ENCODE results near the gene SETD7.

GRCh38 chr4:139602776-139603360 lies 46.8 kb upstream of the SETD7 start:
- TF ChIP-seq, protein P1, sequence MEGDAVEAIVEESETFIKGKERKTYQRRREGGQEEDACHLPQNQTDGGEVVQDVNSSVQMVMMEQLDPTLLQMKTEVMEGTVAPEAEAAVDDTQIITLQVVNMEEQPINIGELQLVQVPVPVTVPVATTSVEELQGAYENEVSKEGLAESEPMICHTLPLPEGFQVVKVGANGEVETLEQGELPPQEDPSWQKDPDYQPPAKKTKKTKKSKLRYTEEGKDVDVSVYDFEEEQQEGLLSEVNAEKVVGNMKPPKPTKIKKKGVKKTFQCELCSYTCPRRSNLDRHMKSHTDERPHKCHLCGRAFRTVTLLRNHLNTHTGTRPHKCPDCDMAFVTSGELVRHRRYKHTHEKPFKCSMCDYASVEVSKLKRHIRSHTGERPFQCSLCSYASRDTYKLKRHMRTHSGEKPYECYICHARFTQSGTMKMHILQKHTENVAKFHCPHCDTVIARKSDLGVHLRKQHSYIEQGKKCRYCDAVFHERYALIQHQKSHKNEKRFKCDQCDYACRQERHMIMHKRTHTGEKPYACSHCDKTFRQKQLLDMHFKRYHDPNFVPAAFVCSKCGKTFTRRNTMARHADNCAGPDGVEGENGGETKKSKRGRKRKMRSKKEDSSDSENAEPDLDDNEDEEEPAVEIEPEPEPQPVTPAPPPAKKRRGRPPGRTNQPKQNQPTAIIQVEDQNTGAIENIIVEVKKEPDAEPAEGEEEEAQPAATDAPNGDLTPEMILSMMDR (conservative IDR thresholded peaks at IDR 0.05; ENCODE audit: low read depth, low read length) = no peak
- TF ChIP-seq EZH2 (IDR thresholded peaks at IDR 0.05; ENCODE audit: borderline replicate concordance, low read depth, low read length, poor library complexity, severe bottlenecking) = no peak

Measured in A673 (cell line).